Fibroblast of villous mesenchyme (primary cell): Measurements from ENCODE around the gene AMFR. TPM values are rescaled to one million over a fixed set of nuclear protein-coding genes. Genes with fewer than 3 reads are reported as not detected.

Source experiments
- DNase-seq: peaks from one replicate; pipeline ENCODE4 v3.0.0-alpha.2; 2010; ENCODE audit warnings: low read depth
- H3K4me3 ChIP-seq: 2 replicates; pipeline ENCODE4 v1.5.1; 2011; ENCODE audit warnings: low read depth, mild to moderate bottlenecking, low read length
- total RNA-seq: library from RNA; depleted of rRNA; stranded (reverse); fragments of >200 nt; gene quantifications from 2 replicates; pipeline ENCODE4 v1.2.3, GENCODE V29; 2012
- TF ChIP-seq, protein P1 (sequence below): IDR thresholded peaks from 2 replicates; pipeline ENCODE4 v1.5.1; 2012; ENCODE audit warnings: low read depth, mild to moderate bottlenecking, low read length; ENCODE audit not compliant: insufficient read depth

AMFR gene
- total RNA-seq, 1 donor = 302 TPM

DNA sequence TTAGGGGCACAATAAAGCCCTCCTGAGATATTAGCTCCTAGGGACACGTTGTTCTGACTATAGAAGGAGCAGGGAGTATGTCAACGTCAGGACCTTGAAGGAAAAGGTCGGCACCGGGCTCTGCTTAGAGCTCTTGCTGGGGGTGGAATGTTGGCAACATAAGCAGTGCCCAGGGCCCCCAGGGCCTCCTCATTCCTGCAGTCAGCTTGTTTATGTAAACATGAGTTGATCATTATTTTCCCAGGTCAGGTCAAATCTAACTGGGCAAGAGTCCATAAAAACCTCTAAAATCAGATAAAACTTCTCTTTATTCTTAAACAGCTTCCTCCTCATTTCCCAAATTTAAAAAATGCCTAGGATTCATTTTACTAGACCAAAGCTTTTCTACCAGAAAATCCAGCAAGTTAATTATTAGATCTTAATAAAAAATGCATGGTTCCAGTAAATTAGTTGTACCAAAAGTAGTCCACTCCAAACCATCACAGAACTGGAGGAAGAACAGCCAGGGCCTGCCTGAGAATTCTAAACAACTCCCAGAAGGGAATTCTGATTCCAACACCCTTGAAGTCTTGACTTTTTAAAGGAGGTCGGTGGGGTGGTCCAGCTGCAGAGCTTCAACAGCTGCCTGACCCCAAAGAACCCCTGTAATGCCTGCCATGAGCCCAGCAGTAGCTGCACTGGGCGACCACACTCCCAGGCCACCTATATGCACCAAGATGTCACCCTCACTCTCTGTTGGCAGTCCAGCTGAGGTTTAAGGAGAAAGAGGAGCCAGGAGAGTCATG is 54.3 kb downstream of the AMFR start:
- H3K4me3 ChIP-seq = no peak overlapping the region
- DNase-seq = peak; percentile 78
- TF ChIP-seq, protein P1, sequence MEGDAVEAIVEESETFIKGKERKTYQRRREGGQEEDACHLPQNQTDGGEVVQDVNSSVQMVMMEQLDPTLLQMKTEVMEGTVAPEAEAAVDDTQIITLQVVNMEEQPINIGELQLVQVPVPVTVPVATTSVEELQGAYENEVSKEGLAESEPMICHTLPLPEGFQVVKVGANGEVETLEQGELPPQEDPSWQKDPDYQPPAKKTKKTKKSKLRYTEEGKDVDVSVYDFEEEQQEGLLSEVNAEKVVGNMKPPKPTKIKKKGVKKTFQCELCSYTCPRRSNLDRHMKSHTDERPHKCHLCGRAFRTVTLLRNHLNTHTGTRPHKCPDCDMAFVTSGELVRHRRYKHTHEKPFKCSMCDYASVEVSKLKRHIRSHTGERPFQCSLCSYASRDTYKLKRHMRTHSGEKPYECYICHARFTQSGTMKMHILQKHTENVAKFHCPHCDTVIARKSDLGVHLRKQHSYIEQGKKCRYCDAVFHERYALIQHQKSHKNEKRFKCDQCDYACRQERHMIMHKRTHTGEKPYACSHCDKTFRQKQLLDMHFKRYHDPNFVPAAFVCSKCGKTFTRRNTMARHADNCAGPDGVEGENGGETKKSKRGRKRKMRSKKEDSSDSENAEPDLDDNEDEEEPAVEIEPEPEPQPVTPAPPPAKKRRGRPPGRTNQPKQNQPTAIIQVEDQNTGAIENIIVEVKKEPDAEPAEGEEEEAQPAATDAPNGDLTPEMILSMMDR = no peak

DNA sequence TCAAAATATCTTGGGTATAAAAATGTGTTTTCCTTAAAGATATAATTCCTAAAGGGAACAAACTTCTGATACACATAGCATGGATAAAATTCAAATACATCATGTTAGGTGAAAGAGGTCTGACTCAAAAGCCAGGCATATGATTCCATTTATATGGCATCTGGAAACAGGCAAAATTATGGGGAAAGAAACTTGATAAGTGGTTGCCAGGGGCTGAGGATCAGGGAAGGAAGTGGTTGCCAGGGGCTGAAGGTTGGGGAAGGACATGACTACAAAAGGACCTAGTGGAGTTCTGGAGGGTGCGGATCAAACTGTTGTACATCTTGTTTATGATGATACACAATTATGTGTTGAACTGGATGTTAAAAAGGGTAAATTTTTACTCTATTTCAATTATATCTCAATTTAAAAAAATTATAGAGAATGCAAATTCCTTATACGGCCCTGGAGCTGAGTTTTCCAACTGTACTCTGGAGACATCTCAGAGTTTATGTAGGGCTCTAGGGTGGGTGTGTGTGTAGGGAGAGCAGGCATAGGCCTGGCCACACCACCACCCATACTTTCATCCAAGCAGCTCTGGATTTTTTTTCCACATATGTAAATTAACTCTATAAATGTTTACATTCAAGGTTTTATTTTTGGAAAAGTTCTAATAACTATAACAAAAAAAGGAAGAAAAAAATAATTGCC is 55.0 kb downstream of the AMFR start:
- no peak overlapping the region for H3K4me3 ChIP-seq
- TF ChIP-seq, protein P1 = no peak
- peak; percentile 32 for DNase-seq

DNA sequence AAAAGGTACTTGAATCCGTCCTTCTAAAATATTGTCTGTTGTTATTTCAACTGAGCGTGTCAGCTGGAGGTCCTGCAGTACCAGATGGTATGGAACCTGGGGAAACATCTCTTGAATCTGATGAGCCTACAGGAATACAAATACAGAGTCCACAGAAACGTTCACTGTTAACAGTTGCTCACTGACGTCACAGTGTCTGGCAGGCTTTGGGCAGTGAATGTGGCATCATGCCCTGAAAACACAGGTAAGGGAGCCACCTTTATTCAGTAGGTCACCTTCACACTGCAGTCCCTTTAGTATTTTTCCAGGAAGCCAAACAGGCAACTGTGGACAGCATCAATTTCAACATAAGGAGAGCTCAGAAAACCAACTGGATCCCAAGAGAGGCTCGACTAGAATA is 56.1 kb downstream of the AMFR start:
- TF ChIP-seq, protein P1 = no peak
- DNase-seq = no peak
- H3K4me3 ChIP-seq = no peak overlapping the region

DNA sequence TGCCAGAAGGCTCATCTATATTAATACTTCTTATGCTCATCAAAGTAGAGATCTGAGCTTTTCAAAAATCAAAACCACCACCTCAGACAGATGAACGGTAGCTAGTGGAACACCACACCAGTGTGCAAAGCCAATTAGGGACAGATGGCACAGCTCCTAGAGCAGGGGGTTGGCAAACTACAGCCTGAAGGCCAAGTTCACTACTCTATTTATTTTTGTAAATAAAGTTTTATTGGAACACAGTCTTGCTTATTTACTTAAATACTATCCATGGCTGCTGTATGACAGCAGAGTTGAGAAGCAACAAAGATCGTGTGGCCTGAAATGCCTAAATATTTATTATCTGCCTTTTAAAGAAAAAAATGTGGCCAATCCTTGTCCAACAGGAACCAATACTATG is 56.8 kb downstream of the AMFR start:
- TF ChIP-seq, protein P1 = no peak
- no peak for DNase-seq
- no peak overlapping the region for H3K4me3 ChIP-seq

DNA sequence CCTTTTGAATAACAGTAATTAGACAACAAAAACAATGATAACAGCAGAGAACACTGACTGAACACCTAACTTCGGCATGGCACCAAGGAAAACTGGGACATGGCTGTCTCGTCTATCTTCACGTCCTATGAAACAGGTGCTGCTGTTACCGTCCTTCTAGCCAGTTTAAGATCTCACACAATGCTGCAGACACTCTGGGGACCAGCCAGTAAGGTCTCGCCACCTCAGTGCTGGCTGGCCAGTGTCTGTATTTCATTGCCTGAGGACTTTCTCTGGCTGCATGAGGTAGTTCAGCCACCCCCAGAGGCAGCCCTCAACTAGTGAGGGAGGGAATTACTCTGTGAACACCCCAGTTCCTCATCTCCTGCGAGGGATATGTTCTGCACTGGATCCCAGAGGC is 57.6 kb downstream of the AMFR start:
- no peak for DNase-seq
- TF ChIP-seq, protein P1 = no peak

DNA sequence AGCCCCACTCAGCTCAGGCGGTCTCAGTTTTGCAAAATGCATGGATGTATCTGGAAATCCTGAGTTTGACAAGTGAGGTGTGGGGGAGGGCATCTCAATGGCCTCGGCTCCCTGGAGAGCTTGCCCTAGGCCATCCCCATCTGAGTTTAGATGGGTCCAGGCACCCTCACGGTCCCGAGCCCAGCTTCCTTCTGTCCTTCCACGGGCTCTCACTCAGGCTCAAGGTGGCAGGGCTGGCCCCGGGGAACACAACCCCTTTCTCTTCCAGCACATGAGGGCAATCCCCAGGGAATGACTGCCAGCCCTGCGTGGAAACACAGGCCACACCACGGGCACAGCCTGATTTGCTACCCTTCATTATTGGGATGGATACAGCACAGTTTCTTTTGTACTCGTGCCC is 58.4 kb downstream of the AMFR start:
- TF ChIP-seq, protein P1 = no peak
- no peak for DNase-seq
- H3K4me3 ChIP-seq = no peak overlapping the region

More for the DNA sequence above, 57.6 kb downstream of the AMFR start:
- H3K4me3 ChIP-seq = no peak overlapping the region
